ENCODE measurements around the gene GALNT18.

GALNT18 gene

DNA sequence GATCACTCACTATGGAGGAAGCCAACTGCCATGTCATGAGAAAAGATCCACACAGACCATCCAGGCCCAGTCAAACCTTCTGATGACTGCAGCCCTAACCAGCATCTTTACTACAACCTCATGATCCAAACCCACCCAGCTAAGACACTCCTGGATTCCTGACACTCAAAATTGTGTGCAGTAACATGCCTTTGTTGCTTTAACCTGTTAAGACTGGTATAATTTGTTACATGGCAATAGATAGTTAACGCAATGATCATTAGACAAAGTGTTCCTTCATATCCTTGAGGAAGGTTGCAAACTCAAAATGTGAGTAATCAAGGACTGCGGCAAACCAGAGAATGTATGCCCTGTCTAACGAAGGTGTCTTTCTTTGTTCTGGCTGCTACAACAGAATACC lies 221.7 kb downstream of the GALNT18 start:
- DNase-seq, result no peak

DNA sequence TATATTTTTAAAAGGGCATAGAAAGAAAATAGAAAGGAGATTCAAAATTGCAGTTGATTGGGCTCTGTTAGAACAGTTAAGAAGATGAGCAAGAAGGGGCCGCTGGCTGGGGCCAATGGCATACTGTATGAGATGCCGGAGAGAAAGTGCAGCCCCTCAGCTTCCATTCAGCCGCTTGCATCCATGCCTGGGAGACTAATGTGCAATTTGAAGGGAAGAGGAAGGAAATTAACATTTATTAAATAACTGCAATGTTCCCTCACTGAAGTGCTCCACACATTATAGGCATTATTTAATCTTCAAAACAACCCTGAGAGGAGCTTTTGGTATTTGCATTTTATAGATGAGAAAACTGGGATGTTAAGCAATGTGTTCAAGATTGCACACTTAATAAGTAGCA lies 224.0 kb downstream of the GALNT18 start:
- DNase-seq, result no peak

DNA sequence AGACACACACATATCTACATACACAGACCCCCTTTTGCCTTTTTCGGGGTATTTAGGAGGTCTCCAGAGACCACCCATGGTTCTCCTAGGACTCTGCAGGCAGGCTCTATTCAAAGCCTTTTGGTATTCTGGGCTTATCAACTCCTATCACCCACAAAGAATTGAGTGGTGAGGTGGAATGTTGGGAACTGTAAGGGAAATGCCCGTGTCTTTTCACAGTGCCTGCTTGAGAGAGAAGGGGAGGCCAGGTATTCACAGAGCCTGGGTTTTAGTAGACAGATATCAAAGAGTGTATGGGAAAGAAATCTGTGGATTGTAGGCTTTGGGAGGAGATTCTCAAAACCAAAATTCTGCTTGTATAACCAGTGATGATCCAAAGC lies 224.8 kb downstream of the GALNT18 start:
- DNase-seq, result no peak

DNA sequence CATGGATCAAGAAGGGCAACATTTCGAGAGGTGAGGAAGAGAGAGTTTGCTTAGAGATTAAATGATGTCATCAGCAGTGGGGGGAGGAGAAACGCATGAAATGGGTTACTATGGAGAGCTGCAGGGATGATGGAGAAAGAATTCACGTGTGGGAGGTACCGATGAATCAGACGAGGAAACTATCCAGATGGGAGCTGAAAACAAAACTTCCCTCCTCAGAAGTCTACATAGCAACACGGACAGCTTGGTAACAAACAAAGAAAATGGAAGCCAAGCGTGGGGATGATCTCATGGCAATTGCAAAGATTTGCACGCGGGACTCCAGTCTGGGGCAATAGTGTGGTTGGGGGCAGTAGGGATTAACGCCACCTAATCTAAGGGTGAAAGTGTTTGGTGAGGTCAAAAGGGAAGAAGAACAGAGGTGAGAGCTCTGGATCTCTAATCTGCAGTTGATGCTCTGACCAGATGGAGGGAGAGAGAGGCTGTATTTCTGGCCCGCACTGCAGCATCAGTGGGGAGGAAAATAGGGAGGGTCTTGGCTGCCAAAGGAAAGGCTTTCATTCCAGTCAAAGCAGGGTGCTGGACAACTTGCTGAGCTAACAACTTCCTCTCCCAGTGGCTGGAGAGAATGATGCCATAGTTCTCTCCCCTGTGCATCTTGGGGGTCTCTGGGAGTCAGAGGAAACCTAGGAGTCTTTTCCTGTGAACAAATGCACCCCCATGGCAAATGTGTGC lies 225.3 kb downstream of the GALNT18 start:
- no peak for DNase-seq

DNA sequence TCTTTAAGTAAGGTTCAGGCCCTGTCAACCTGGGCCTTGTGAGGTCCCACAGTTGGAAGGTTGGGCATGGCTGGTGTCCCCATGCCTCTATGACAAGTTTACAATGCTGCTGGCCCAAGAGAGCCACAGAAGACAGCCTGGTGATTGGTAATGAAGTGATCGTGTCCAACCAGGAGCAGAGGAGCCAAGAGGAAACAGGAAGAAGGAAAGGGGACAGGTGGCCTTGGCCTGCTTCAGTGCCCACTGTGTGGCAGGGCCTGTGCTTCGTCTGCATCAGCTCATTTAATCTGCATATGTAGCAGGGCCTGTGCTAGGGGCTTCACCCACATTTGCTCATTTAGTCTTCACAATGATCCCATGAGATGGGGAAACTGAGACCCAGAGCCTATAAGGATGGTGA lies 226.7 kb downstream of the GALNT18 start:
- DNase-seq, result no peak

DNA sequence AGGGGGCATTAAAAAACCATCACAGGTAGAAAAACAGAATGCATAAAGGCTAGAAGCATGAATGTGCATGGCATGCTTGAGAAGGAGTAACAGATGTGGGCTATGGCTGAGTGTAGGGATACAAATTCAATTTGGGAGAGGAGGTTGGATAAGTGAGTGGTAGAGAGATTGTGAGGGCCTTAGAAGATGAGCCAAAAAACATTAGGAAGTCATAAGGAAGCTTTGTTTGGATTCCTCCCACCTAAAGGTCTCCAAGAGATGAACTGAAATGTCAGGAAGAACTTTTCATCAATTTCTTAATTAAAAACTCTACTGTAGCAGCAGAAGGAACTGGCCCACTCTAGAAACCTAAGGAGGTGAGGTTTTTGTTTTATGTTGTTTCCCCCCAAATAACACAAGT lies 227.6 kb downstream of the GALNT18 start:
- no peak for DNase-seq

DNA sequence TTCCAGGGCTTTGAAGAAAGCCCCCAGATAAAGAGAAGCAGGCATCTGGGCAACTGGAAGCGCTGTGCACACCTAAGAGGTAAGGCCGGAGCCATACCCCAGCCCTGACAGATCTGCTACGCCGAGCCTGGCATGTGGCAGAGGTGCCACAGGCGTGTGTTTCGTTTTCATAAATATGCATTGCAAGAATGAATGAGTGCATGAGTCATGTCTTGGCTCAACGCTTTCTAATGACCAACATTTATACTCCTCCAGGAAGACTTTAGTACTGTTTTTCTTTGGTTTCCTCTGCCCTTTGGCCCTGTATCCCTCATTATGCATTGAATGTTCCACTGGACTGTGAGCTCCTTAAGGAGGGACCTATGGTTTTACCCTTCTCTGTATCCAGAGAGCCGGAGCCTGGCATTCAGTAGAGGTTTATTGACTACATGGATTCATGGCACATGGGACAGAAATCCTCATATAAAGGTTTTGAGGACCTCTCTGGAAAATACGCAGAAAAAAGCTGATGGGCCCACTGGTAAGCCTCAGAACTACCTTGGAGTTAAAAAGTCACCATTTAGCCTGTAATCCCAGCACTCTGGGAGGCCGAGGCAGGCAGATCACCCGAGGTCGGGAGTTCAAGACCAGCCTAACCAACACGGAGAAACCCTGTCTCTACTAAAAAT lies 229.9 kb downstream of the GALNT18 start:
- DNase-seq, result no peak

DNA sequence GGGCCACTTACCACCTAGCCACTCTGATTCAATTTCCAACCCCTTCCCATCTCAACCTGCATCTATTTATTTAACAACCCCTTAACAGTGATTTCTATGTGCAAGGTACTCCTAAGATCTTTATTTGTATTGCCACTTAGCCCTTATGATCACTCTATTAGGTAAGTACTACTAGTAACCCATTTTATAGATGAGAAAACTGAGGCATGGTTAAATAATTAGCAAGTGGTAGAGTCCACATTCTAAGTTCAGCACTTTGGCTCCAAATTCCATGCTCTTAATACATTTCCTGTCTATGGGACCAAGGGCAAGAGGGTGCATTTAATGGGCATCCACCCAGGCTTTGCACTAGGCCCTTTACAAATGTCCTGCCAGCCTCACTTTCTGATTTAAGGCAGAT lies 230.6 kb downstream of the GALNT18 start:
- DNase-seq, result no peak

DNA sequence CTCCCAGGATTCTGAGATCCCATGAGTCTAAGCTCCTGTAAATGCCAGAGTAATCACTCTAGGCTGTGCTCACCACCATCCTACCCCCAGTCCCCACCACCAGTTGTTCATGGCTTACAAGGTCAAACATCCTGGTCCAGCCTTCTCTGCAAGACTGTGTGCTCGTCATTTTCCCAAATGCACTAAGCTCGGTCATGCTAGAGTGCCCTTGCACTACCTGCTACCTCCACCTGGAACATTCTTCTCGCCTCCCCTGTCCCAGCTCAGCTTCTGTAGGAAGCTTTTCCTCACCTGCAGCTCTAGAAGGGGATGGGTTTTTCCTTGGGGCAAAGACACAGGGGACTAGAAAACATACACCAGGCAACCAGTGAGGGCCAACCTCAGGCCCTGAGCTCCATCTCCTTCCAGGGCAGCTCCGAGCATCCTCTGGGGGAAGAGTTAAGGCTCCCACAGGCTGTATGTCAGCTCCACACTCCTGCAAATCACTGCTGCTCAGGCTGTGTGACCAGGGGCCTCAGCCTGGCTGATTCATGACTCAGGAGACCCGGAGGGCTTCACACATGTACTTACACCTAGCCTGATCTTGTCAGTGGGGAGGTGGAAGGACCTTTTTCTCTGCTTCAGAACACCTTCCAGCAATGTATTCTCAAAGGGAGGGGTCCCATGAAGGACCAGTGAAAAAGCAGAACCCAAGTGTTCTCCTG lies 231.6 kb downstream of the GALNT18 start:
- no peak for DNase-seq

DNA sequence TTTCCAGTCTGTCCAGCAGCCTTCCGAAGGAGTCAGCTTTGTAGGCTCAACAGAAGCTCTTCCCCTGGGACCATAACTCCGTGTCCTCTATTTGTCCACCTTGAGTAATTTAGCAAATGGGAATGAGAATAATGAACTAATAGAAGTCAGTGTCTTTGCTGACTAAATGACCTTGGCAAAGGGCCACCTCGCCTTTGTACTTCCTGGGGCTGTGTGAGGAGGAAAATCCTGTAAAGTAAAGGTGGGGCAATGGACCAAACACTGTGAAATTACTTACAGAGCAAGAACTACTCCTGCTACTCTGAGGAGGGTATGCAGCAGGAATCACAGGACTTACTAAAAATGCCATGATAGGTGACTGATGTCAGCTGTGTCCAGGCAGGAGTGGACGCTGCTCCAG lies 232.6 kb downstream of the GALNT18 start:
- no peak for DNase-seq

DNA sequence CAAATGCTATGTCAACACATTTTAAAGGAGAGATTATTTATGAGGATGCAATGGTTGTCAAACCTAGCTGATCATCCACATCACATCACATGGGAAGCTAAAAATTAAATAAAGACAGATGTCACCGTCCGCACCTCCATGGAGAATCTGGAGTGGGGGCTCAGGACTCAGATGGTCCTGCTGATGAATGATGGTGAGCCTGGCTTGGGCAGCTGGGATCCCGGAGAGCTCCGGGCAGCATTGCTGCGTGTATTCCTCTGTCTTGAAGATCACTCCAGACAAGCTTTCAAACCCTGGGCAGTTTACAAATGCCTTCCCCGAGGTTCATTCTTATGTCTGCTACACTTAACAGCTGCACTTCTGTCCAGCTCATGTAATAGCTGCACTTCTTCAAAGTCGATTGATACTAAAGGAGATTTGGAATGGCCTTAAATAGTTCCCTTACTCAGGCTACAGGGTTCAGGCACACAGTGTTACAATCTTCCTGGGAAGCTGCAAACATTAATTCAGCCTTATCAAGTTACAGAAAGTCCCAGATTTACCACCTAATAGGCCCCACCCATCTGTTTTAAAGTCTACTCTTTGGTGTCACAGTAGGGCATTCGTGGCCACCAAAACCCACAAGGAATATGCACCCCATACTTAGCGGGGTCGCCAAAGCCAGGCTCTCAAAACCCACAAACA lies 234.0 kb downstream of the GALNT18 start:
- no peak for DNase-seq

DNA sequence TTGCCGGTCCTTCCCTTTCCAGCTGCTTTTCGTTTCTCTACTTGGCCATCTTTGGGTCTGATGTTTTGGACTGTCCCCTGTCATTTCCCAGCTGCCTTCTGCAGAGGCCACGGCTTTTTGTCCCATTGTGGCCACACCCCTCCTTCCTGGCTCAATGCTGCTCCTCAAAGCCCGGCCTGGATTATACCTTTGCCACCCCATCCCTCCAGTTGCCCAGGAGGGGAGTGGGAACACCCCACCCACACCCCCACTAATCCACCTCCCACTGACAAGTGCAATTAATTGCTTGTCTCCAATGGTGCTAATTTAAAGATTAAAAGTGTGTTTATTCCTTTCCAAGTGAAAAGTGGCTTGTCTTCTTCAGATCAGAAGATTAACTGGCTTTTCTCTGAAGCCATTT lies 234.6 kb downstream of the GALNT18 start:
- DNase-seq, result no peak

DNA sequence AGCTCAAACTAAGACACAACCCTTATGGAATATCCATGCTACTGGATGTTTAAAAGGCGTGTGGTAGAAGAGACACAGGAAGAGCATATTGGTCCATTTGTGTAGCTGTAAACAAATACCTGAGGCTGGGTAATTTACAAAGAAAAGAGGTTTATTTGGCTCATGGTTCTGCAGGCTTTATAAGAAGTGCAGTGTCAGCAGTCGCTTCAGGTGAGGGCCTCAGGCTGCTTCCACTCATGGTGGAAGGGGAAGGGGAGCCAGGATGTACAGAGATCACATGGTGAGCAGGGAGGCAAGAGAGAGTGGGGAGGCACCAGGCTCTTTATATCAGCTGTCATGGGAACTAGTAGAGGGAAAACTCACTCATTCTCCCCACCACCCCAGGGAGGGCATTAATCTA lies 237.0 kb downstream of the GALNT18 start:
- no peak for DNase-seq

DNA sequence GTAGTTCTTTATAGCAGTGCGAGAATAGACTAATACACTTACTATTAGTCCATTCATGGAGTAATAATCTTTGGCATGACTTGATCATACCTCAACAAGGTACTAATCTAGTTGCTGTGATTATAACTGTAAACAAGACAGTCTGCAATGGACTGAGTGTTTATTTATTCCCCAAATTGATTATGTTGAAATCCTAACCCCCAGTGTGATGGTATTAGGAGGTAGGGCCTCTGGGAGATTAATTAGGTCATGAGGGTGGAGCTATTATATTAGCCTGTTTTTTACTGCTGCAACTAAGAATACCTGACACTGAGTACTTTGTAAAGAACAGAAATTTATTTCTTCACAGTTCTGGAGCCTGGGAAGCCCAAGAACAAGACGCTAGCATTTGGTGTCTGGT lies 237.8 kb downstream of the GALNT18 start:
- DNase-seq, result no peak

DNA sequence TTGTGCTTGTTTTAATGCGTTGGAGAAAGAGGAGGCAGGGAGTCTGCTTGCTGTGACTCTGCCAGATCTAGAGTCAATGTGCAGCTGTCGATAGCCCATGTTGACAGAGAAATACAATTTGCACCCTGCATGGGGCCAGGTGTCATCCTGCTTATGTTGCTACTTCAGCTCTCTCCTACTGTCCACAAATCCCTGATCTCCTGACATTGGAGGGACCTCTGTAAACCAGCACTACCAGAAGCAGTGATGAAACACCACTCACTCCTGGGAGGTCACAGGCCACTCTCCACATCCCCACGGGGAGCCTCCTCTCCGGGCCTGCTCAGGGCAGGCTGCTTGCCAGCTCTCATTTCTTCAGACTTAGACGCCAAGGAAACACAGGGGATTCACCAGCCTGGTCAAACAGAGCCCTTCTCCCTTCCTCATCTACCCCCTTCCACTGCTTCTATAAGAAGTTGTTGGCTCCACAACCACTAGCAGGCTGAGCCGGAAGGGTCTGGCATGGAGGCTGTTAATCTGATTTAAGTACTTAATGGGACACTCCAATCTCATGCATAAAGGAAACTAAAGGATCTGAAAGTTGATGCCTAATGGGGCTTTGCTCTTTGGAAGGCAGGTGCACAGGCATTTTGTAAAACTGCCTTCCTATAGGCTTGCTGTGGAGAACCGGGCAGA lies 238.8 kb downstream of the GALNT18 start:
- peak; percentile 51 for DNase-seq

DNA sequence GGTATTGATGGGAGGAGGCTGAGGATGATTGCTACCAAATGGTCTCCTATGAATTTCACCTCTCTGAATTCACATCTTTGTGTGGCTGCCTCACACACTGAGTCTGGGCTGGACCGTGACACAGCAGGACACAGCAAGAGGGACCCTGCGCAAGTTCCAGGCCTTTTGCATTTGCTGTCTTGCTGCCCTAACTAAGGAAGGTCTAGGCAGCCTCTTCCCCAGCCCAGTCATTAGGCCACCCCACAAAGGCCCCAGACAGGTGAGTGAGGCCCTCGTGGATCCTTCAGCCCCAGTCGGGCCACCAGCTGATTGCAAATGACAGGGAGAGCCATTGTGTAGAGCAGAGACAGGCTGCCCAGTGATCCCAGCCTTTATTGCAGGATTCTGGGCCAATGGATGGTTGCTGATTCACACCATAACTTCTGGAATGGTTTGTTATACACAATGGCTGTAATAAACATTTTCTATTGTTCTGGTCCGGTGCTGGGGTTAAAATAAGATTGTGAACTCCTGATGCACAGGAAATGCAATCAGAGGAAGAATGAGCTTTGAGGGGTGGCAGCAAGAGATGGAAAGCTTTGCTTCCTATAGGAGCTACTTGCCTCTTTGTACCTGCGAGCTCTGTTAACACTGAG lies 240.2 kb downstream of the GALNT18 start:
- DNase-seq, result no peak

DNA sequence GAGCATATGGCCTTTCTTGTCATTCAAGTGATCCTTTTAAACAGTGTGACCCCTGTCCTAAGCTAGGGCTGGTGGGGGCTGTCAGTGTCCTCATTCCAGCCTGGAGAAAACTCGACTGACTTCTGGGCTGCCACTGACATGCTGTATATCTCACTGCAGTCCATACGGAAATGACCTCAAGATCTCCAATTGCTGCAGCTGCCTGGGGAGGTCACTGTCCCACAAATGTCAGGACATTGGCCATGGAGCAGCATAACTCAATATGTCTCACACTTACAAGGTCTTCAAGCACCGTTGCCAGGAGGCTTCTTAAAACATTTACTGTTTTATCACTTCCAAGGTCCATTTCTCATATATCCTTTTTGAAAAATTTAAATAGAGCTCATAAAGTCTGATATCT lies 240.9 kb downstream of the GALNT18 start:
- DNase-seq, result no peak

DNA sequence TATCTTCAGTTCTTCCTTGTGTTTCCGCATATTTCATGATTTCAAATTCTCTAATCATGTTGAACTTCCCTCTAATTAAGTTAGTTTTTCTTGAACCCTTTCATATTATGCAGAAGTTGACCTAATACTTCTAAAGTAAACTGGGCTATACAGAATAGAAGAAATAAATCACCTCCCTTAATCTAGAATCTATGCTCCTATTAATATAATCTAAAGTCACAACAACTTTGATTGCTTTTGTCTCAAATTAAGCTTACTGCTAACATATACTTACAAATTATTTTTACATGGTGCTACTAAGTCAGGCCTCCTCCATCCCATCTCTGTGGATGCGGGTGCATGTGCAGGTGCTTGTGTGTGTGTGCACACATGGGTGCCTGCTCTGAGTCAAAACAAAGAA lies 241.5 kb downstream of the GALNT18 start:
- DNase-seq, result no peak

DNA sequence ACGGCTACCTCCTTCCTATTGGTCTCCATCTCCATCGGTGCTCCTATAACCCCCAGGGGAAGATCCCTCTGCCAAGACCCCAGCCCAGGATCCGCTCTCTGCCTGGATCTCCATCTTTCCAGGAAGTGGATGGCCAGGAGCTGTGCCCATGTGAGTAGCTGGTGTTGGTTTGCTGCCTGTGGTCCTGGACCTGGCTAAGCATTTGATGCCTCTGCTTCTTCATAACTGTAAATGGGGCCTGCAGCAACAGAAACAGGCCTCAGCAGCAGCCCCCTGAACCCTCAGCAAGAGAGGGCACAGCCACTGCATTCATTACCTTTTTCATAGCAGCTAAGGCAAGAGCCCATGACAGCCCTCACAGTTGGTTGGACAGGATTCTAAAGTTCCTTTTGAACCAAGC lies 242.1 kb downstream of the GALNT18 start:
- no peak for DNase-seq

DNA sequence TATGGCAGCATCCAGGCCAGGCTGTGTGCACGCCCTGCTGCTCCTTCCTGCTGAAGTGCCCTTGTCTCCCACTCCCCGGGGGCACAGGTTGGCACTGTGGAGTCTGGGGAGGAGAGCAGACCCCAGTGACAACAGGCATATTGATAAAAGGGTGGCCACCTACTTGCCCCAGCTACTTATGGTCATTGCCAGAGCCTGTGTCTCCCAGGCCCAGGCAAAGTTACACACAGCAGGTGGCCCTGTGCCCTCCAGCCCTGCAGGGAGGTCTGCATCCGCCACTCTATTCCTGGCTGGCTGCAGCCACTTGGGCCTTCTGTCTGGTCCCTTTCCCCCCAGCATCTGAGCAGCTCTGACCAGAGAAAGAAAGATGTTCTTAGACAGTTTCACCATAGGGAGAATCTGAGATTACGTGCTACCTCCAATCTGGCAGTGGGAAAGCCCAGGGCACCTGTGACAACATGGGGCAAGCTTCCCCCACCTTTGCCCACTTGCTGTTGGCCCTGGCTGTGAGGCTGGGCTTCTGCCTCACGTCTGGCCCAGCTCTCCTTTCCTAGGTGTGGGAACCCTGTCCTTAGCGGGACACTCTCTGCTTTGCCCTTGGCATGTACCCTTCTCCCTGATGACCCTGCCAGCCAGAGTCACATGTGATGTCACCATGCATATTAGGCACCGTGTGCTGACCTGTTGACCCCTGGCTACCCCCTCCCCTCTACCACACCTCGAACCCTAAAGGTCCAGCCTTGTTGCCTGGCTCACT lies 243.4 kb downstream of the GALNT18 start:
- DNase-seq, result no peak

DNA sequence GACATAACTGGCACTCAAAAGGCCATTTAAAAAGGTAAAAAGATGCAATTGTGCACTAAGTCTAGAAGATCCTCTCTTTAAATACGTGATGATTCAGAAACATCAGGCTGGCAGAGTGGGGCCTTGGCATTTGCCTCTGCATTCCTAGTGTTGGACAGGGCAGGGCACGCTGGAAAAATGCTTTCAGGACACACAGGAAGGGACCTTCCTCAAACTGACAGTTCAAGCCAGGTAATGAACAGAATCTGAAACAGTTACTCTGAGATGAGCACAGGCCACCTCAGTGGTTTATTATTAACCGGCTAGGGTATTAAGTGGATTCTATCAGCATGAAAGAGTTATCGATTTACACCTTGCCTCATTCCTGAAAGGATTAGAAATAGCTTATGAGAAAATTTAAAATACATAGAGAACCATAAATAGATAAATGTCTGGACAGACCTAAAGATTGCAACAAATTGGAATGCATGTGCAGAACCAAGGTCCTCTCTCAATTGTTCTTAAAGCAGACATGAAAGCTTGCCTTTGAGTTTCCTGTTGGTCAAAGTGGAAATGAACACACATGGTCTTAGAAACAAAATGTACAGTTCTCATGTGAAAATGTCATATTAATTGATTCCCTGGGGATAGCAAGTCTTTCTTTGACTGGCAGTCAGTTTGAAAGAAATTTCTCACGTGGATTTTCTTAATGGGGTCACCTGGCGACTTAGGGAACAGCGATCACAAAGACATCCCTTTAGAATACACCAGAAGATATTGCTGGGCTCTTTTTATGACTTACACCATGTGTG lies 247.3 kb downstream of the GALNT18 start:
- no peak for DNase-seq
